ENCODE results near the gene GBF1. TPM values are rescaled to one million over a fixed set of nuclear protein-coding genes. Genes with fewer than 3 reads are reported as not detected.

GBF1 gene
- total and polyA plus RNA-seq, 2 of the 13 experiments (the other 11 are each of a cell fraction or from before 2014, with no cell fraction given): 17.1 to 21.9 TPM

- no peak for TF ChIP-seq AFF4 (CRISPR knock-in tag; IDR thresholded peaks at IDR 0.05)
- TF ChIP-seq PAX8 (CRISPR knock-in tag; IDR thresholded peaks at IDR 0.05; ENCODE audit: borderline replicate concordance): no peak
- TF ChIP-seq MXD3 (CRISPR knock-in tag; IDR thresholded peaks at IDR 0.05): peak; percentile 88
- 0 out of 2 replicates have a peak, but pooled peaks have one; percentile 37 for TF ChIP-seq ZNF451 (CRISPR knock-in tag; IDR thresholded peaks at IDR 0.05)
- TF ChIP-seq ZNF788 (CRISPR knock-in tag; IDR thresholded peaks at IDR 0.05; ENCODE audit: borderline replicate concordance): peak; percentile 96
- no peak for TF ChIP-seq ZNF142 (CRISPR knock-in tag; IDR thresholded peaks at IDR 0.05)
- TF ChIP-seq SIX1 (CRISPR knock-in tag; IDR thresholded peaks at IDR 0.05; ENCODE audit: borderline replicate concordance): no peak
- TF ChIP-seq ZNF746 (CRISPR knock-in tag; IDR thresholded peaks at IDR 0.05): no peak
- TF ChIP-seq ZNF326 (CRISPR knock-in tag; IDR thresholded peaks at IDR 0.05; ENCODE audit: borderline replicate concordance): no peak
- TF ChIP-seq ZSCAN5A (CRISPR knock-in tag; IDR thresholded peaks at IDR 0.05; ENCODE audit: borderline replicate concordance): no peak
- TF ChIP-seq ZNF337 (CRISPR knock-in tag; IDR thresholded peaks at IDR 0.05; ENCODE audit: borderline replicate concordance, low read depth): 0 out of 2 replicates have a peak, but pooled peaks have one; percentile 47
- TF ChIP-seq ZNF354B (CRISPR knock-in tag; IDR thresholded peaks at IDR 0.05): no peak
- no peak for TF ChIP-seq LRRFIP1 (CRISPR knock-in tag; conservative IDR thresholded peaks at IDR 0.05)
Measured at GRCh38 chr10:102399217-102400021, 154.1 kb downstream of the GBF1 start (continued).
